Fibroblast of gingiva (primary cell): ENCODE results near the gene CCDC142.
"Not testable (repeated sequence)": the region's sequence is repeated elsewhere in the genome, so short reads cannot be mapped to it uniquely, and the experiment has no call there.

Source experiments
- DNase-seq: peaks from one replicate; pipeline ENCODE4 v3.0.0-alpha.2; 2011; ENCODE audit warnings: low read depth

Gene CCDC142

GRCh38 chr2:74442483-74443297 lies 40.1 kb downstream of the CCDC142 start:
- not testable (repeated sequence) for DNase-seq

DNA sequence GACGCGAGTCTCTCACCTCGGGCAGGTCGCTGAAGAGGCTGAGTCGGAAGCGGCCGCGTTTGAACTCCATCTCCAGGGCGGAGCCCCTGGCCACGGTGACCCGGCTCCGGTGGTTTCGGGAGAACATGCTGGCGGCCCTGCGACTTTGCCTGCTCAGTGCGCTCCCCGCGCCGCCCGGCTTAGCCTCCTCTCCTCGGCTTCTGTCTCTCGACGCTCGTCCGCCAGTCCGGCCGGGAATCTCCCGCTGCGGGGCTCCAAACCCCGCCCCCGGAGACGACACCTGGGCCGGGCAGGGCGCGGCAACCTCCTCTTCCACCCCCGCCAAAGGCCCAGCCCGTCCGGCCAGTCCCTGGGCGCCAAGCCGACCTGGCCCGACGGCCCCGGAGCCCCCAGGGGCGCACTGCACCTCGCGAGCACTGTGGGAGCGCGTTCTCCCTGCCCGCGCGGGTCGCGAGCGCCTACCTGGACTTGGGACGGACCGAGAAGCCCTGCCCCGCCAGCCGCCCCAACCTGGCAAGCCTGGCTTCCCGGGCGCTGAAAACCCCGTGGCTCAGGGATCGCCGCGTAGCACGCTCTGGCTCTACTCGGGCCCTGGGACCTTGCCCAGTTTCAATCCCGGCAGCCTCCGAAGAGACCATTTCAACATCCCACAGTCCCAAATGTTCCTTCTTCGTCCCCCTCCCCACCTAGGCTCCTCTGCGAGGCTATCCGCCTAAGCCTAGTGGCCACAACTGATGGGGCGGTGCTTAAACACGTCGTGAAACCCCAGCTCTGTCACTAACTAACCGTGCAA lies 40.9 kb downstream of the CCDC142 start, which contains the start of gene RTKN:
Gene RTKN, minus strand, starts transcription at position 248 of the 793 bp plus-strand sequence. Its CDS starts 121 bp downstream, at position 127.
- no peak for DNase-seq

DNA sequence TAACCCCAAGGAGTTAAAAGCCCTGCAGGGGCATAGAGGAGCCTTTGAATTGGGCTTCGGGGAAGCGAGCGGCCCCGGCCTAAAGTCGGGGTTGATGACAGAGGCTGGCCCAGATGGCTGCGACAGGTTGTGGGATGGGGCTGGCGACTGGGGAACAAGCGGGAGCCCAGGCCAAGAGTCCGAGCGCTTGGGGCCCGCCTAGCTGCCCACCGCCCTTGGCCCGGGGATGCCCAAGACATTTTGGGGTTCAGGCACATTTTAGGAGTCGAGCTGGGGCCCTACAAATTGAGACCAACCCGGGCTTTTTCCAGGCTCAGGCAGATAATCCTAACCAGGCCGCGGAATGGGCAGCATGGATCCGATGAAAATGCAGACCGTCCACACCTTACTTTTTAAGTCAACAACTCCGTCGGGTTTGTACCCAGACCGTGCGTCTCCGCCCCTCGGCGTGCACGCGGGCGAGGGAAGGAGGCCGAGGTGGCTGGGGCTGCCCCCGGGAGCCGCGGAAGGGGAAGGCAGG lies 41.6 kb downstream of the CCDC142 start:
- DNase-seq: no peak

GRCh38 chr2:74440378-74441169 lies 42.2 kb downstream of the CCDC142 start:
- DNase-seq: peak; percentile 83

DNA sequence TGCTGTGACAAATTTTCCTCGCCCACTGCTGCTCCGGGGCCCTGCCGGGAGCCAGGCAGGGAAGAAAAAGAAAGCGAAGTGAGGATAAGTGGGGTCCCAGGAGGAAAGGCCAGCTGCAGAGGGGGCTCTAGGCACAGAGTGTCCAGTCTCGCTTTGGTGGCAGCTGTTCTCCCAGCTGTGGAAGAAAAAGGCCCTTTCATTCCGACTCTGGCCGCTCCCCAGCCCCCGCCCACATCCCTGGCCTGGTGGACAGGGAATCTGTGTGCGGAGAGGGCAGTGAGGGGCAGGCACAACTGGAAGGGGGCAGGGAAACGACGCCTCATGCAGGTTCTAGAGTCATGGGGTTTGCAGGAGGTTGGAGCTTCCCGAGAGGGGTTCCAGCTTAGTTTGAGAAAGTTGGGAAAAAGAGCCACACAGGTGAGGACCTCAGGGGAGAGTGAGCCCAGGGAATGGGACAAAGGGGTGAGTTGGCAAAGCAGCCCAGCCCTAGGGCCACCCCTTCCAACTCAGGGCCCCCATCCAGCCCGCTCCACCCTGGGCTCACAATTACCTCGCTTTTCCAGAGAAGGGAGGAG lies 42.9 kb downstream of the CCDC142 start:
- DNase-seq: peak; percentile 55

GRCh38 chr2:74439373-74439772 lies 43.4 kb downstream of the CCDC142 start:
- DNase-seq: no peak

DNA sequence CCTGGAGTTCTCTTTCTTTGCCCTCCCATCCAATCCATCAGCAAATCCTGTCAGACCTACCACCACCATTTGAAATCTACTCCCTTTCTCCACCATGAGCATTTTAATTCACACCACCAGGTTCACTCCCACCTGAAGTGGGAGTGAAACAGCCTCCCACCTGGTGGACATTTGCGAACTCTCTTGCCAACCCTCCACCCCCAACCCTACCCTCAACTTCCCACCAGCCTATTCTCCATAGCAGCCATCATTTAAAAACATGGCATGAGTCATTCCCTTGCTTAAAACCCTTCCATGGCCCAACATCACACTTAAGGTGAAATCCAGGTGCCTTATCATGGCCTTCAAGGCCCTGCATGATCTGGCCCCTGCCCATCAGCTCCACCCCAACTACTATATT lies 44.5 kb downstream of the CCDC142 start:
- no peak for DNase-seq

- no peak for DNase-seq
Measured at GRCh38 chr2:74436848-74437695, 45.7 kb downstream of the CCDC142 start.

DNA sequence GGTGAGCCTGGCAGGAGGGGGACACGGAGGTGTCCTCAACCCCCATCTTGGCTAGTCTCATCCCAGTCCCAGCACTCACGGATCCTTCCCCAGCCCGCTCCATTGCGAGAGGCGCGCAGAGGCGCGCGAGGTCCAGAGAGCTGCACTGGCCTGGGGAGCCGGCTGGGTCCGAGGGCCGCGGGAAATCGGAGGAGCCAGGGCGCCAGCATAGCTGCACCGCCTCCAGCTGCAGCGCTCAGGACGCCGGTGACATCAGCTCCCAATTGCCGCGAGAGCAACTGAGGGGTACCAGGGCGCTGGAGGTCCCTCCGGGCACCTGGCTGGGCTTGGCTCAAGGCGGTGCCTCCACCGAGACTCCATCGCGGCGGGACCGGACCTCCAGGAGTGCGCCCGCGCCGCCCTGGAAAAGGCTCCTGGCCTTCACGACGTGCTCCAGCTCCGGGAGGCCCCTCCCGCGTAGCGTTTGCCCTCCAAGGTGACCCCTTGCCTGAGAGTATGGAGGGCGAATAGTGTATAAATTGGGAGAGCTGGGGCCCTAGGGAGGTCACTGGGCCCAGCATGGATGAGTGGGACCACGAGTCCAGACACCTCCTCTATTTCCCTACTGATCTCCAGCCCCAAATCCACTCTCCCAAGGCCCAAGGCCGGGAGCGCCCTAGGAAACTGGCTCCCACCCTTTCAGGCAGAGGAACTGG lies 46.5 kb downstream of the CCDC142 start:
- no peak for DNase-seq

- DNase-seq: no peak
Measured at GRCh38 chr2:74430502-74430901, 52.3 kb downstream of the CCDC142 start.

DNA sequence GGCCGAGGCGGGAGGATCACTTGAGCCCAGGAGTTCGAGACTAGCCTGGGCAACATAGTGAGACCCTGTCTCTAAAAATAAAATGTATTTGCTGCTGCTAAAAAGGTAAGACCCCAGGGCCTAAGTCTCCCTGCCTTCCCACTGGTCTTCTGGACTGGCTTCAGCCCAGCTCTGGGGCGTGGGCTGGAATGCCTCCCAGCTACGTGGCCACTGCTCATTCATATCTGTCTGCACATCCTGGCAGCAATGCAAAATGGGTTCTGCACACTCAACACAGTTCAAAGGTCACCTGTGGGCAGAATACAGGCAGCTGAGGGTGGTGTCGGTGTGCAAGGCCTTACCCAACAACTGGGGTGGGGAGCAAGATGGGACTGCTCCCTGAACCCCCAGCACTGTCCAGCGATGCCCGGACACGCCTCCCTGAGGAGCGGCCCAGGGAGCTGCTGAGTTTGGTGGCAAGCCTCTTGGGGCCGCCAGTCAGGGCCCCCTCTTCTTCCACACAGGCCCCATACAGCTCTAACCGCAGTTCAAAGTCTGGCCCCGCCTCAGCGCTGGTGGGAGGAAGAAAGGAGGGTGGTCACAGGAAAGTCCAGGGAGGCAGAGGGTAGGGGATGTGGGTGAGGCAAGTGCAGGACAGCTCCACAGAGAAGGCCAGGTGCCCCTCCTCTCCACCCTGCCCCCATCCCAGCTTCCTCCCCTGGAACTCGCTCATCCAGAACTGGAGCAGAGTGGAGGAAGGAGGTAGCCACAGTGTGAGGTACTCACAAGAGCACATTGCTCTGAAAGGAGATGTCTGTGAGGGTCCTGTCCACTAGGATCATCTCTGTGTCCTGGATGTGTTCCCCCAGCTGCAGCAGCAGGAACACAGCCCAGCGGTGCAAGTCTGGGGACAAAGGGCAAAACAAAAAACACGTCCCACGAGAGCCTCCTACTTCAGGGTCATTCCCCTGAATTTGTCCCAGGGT lies 53.0 kb downstream of the CCDC142 start:
- DNase-seq: no peak

GRCh38 chr2:74428675-74429074 lies 54.1 kb downstream of the CCDC142 start:
- no peak for DNase-seq

DNA sequence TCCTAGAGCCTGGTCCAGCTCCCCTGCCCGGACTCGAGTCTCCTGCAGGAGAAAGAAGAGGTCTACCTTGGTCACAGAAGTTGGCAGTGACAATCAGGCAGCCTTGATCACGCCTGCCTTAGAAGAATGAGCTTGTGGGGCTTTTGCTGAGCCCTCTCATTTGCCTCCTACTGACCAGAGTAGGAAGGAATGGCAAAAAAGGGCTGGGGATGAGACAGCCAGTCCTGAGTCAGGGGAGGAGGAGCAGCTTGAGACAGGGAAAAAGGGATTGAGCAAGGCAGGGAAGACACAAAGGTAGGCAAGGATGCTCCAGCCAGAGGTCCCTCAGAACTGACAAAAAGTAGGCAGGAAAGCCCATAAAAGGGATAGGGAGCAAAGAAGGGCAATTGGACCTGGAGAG lies 55.2 kb downstream of the CCDC142 start:
- no peak for DNase-seq

DNA sequence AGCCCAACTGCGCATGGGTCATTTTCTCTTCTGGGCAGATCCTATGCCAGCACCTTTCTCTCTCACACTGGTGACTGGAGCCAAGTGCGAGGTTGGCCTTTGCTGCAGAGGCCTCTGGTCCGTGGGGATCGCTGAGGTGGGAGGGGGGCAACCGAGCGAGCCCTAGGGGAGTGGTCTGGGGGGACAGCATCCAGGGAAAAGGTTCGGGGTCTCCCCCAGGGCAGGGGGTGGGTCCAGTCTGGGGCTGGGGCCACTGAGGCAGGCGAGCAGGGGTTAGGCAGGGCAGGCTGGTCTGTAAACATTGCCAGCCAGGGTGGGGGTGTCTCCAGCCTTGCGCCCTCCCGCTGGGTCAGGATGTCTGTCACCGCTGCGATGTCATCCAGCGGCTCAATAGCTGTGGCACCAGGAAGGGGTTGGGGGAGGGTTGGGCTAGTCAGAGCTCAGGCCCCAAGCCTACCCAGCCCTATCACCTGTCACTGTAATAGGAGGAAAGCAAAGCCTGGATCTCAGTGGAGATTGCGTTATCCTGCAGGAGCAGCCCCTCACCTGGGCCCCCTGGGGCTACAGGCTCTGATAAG lies 56.5 kb downstream of the CCDC142 start:
- no peak for DNase-seq

DNA sequence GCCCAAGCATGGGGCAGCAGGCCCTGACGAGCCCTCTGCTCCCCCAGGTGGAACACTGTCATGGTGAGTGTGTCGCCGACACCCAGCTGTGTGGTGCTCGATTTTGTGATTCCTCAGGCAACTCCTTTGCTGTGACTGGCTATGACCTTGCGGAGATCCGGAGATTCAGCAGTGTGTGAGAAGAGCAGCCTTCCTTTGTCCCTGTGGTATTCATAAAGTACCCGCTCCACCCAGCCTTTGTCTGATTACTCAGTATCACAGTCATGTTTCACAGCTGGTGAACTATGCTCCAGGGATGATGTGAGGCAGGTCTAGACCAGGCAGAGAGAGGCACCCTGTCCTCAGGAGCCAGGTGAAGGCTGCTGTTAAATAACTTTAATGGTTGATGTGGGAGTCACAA lies 57.3 kb downstream of the CCDC142 start:
- DNase-seq: no peak

DNA sequence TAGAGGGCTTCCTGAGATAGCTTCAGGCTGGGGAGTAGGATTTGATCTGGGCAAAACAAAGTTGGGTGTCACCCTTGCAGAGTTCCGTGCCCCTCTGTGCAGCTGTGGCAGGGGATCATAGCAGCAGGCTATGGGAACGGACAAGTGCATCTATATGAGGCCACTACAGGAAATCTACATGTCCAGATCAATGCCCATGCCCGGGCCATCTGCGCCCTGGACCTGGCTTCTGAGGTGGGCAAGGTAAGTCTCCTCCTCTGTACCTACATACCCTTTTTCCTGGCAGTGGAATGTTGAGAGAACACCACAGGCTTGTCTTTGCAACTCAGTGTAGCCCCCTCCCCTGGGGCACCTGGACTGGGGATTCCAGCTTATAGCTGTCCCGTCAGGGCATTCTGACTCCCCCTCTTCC lies 57.8 kb downstream of the CCDC142 start:
- no peak for DNase-seq

GRCh38 chr2:74424139-74424992 lies 58.4 kb downstream of the CCDC142 start:
- DNase-seq: no peak
